Activated CD8-positive, alpha-beta T cell treated with anti-CD3 and anti-CD28 coated beads, Interleukin-2, amount 10 ng/mL, durations not matched to agents 7 days and 5 days (primary cell): Measurements from ENCODE around the gene ARHGAP18. TPM values are rescaled to one million over a fixed set of nuclear protein-coding genes. Genes with fewer than 3 reads are reported as not detected.

Experiments
- ATAC-seq: fragments of 150-1000 bp; cut with Tn5 transposase; one replicate; pipeline ENCODE4 v1.10.0; 2021; ENCODE audit warnings: moderate library complexity
- CTCF ChIA-PET: fragments of 350-600 bp; sonication (Branson Sonifier 250); formaldehyde crosslinking; loops from one replicate; lab custom pipeline; 2021; ENCODE audit warnings: antibody characterized with exemption; lab: Charles Lee
- POLR2A ChIA-PET: fragments of 350-600 bp; sonication (Branson Sonifier 250); formaldehyde crosslinking; loops from one replicate; lab custom pipeline; 2021; ENCODE audit warnings: antibody characterized with exemption; lab: Charles Lee
- DNase-seq: peaks from one replicate; pipeline ENCODE4 v3.0.0-alpha.2; 2020
- H3K27ac Mint-ChIP-seq: one replicate; pipeline ENCODE4 v1.8.0; 2021; ENCODE audit warnings: mild to moderate bottlenecking, mixed read lengths
- H3K27me3 Mint-ChIP-seq: one replicate; pipeline ENCODE4 v1.8.0; 2021; ENCODE audit warnings: low read depth, mixed read lengths
- H3K36me3 Mint-ChIP-seq: one replicate; pipeline ENCODE4 v1.8.0; 2021; ENCODE audit warnings: low read depth, mixed read lengths
- H3K4me1 Mint-ChIP-seq: one replicate; pipeline ENCODE4 v1.8.0; 2021; ENCODE audit warnings: low read depth, mixed read lengths
- H3K4me3 Mint-ChIP-seq: one replicate; pipeline ENCODE4 v1.8.0; 2021; ENCODE audit warnings: mild to moderate bottlenecking, mixed read lengths
- H3K9me3 Mint-ChIP-seq: one replicate; pipeline ENCODE4 v1.8.0; 2022; ENCODE audit warnings: mixed read lengths; ENCODE audit not compliant: insufficient read depth
- total RNA-seq, 2 experiments: library from RNA; stranded (reverse); gene quantifications; one replicate each; pipeline ENCODE4 v1.2.3, GENCODE V29; 2021

The ARHGAP18 gene
- total RNA-seq, 2 experiments from 2014 or later, result 11.9 to 12.1 TPM

DNA sequence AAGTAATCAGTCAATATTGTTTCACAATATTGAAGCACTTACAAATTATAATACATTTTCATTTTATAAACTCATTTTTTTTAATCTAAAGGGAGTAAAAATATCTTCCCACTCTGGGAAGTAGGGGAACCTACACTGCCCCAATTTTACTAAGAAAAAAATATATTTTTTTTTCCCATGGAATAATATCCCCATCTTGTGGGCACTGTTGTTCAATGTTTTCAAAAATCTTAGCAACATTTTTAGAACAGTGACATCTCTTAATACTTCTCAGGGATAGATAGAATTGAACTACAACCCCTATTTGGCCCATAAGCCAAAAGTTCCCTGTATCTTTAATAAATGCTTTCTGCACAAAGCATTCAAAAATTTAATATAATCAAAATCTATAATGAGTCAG, 42.9 kb downstream of the ARHGAP18 start:
- H3K27ac Mint-ChIP-seq, result no peak overlapping the region
- DNase-seq (no peak), ATAC-seq (no peak)
- ChIA-PET POLR2A (no interaction called here), CTCF (no interaction called here)
- no peaks in the 10 kb centered on the region for H3K27me3 Mint-ChIP-seq
- H3K36me3 Mint-ChIP-seq, result peaks cover 4% of the 10 kb centered on the region
- H3K4me1 Mint-ChIP-seq, result peaks cover 24% of the 10 kb centered on the region
- no peak overlapping the region for H3K4me3 Mint-ChIP-seq
- no peaks in the 10 kb centered on the region for H3K9me3 Mint-ChIP-seq

DNA sequence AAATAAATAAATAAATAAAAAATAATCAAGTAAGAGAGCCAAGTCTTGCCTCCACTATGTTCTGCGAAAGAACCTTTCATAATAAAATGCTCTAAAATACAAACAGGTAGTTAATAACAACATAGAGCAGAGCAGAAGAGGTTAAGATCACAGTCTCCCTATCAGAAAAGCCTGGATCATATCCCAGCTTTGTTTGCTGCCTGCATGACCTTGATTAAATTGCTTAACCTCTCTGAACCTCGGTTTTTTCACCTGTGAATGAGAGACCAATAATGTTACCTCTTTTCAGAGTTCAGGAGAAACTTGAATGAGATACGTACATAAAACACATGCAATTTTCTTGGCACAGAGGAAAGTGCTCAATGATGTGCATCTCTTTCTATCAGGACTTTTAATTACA, 44.4 kb downstream of the ARHGAP18 start:
- ChIA-PET POLR2A (no interaction called here), CTCF (no interaction called here)
- H3K27ac Mint-ChIP-seq, result no peak overlapping the region

DNA sequence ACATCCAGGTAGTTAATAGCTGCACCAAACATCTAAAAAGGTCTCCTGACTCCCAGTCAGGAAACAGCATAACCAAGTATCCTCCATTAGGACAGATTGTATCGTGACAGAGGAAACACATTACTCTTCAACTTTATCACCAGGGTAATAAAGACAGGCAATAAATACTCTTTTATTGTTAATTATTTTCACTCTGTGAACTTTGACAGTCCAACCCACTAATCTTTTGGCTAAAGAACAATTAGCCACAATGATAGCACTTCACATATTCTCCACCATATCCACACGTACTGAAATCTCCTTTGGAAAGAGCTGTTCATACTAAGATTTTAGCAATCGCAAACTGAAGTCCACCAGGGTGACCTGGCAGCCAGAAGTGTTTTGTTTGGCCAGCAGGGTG, 46.4 kb downstream of the ARHGAP18 start:
- Mint-ChIP-seq H3K4me3 (no peak overlapping the region), H3K27me3 (no peaks in the 10 kb centered on the region), H3K27ac (no peak overlapping the region), H3K4me1 (peaks cover 23% of the 10 kb centered on the region), H3K36me3 (peaks cover 2% of the 10 kb centered on the region), H3K9me3 (no peaks in the 10 kb centered on the region)
- POLR2A ChIA-PET, result no interaction called here
- CTCF ChIA-PET, result interaction anchor here (1.0 to 2.5 kb wide), 3 partner anchors 8 to 67 kb away, joined by 3 to 8 read pairs (median 4); partner anchors contain the start of gene ARHGAP18
- ATAC-seq, result no peak
- no peak for DNase-seq

More for the DNA sequence above, 44.4 kb downstream of the ARHGAP18 start:
- Mint-ChIP-seq H3K4me1 (peaks cover 18% of the 10 kb centered on the region), H3K27me3 (no peaks in the 10 kb centered on the region), H3K36me3 (peaks cover 2% of the 10 kb centered on the region), H3K4me3 (no peak overlapping the region), H3K9me3 (no peaks in the 10 kb centered on the region)
- DNase-seq, result no peak
- no peak for ATAC-seq

DNA sequence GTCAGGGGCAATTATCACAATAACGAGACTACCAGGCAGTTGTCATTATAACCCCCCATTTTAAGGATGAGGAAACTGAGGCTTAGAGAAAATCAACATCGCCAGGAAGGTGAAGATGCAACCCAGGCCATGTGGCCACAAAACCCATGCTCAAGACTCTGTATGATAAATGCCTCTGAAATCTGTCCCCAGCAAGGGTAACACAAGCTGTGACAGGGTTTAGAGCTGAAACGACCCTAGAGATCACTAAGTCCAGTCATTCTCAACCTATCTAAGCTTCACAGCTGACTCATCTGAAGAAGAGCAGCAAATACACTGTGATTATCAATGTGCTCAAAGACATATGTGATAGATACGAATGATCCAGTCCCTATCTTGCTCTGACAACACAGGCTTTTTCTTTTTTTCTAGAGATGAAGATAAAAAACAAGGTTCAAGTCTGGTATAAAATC, 47.0 kb downstream of the ARHGAP18 start:
- Mint-ChIP-seq H3K4me3 (no peak overlapping the region), H3K27me3 (no peaks in the 10 kb centered on the region), H3K4me1 (peaks cover 23% of the 10 kb centered on the region), H3K27ac (no peak overlapping the region), H3K9me3 (no peaks in the 10 kb centered on the region), H3K36me3 (peaks cover 2% of the 10 kb centered on the region)
- CTCF ChIA-PET, result interaction anchor here (1.0 to 2.5 kb wide), 5 partner anchors 8 to 358 kb away, joined by 3 to 8 read pairs (median 4); partner anchors contain the start of gene ARHGAP18
- POLR2A ChIA-PET, result no interaction called here
- ATAC-seq (no peak), DNase-seq (no peak)

DNA sequence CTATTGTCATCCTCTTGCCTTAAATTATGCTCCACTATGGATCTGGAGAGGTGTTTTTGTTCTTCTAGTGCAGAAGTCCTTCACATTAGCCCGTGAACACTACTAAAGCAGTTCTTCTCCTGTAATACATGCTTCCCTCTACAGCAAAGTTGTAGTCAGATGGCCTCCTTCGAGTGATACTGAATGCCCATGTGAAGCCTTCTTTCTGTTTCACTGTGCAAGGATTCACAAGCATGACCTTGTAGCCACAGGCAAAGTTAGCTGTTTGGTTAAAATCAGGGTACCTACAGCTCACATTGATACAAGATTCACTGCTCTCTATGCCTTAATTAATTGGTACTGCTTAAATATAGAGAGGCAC, 47.6 kb downstream of the ARHGAP18 start:
- ChIA-PET CTCF (interaction anchor here (1.0 to 2.5 kb wide), 6 partner anchors 9 to 359 kb away, joined by 3 to 8 read pairs (median 5); partner anchors contain the start of gene ARHGAP18), POLR2A (no interaction called here)

GRCh38 chr6:129661536-129662405, 48.2 kb downstream of the ARHGAP18 start:
- H3K36me3 Mint-ChIP-seq, result peaks cover 2% of the 10 kb centered on the region

More for the DNA sequence above, 47.6 kb downstream of the ARHGAP18 start:
- Mint-ChIP-seq H3K27me3 (no peaks in the 10 kb centered on the region), H3K27ac (no peak overlapping the region), H3K36me3 (peaks cover 2% of the 10 kb centered on the region), H3K4me1 (peaks cover 23% of the 10 kb centered on the region), H3K9me3 (no peaks in the 10 kb centered on the region), H3K4me3 (no peak overlapping the region)
- DNase-seq (no peak), ATAC-seq (no peak)

DNA sequence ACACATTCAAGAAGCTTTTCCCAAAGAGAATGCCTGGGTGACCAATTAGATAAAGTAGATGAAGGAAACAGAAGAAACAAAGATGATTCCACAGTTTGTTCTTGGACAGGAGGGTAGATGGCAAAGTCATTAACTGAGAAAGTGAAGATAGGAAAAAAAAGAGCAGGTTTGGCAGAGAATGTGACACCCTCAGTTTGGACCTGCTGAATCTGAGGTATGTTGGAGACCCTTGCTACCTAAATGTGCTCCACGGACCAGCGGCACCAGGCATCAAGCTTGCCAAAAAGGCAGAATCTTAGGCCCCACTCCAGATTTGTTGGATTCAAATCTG, 49.7 kb downstream of the ARHGAP18 start:
- Mint-ChIP-seq H3K27ac (no peak overlapping the region), H3K36me3 (peaks cover 2% of the 10 kb centered on the region), H3K4me3 (no peak overlapping the region), H3K4me1 (peaks cover 18% of the 10 kb centered on the region), H3K9me3 (no peaks in the 10 kb centered on the region), H3K27me3 (no peaks in the 10 kb centered on the region)
- DNase-seq (no peak), ATAC-seq (no peak)
- ChIA-PET POLR2A (no interaction called here), CTCF (interaction anchor here (1.0 to 1.1 kb wide), 2 partner anchors 11 to 161 kb away, joined by 3 read pairs; no protein-coding TSS in a partner anchor)

More at GRCh38 chr6:129661536-129662405, 48.2 kb downstream of the ARHGAP18 start:
- ATAC-seq (no peak), DNase-seq (no peak)
- POLR2A ChIA-PET, result no interaction called here
- CTCF ChIA-PET, result interaction anchor here (1.0 to 2.5 kb wide), 5 partner anchors 10 to 359 kb away, joined by 3 to 8 read pairs (median 5); no protein-coding TSS in a partner anchor
- H3K27ac Mint-ChIP-seq, result no peak overlapping the region
- no peak overlapping the region for H3K4me3 Mint-ChIP-seq
- H3K4me1 Mint-ChIP-seq, result peaks cover 22% of the 10 kb centered on the region
- H3K27me3 Mint-ChIP-seq, result no peaks in the 10 kb centered on the region
- H3K9me3 Mint-ChIP-seq, result no peaks in the 10 kb centered on the region

DNA sequence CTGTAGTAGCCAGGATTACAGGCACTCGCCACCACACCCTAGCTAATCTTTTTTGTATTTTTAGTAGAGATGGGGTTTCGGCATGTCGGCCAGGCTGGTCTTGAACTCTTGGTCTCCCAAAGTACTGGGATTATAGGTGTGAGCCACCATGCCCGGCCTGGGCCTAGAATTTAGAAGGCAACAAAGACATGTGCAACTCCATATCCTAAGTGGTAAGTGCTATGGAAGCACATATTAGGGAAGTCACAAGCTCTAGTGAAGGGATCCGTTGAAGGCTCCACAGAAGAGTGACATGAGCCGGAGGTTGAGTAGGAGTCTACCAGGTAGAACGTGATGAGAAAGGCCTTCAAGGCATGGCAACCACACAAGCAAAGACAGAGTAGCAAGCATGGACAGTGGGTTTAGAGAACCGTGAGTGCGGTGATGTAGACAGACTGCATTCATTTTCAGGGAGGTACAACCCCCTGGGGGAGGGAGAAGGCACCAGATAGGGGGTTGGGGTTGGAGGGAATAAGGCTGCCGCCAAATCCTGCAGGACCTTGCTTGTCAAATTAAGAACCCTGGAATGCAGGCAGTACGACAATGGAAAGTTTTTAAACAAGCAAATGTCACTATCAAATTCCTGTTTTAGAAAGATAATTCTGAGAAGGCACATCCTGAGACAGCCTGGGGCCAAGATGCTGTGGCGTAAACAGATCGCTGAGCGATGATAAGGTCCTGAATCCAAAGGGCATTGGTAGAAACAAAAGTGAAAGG, 50.2 kb downstream of the ARHGAP18 start:
- Mint-ChIP-seq H3K27me3 (no peaks in the 10 kb centered on the region), H3K4me1 (peaks cover 18% of the 10 kb centered on the region), H3K4me3 (no peak overlapping the region), H3K27ac (no peak overlapping the region), H3K36me3 (peaks cover 2% of the 10 kb centered on the region), H3K9me3 (no peaks in the 10 kb centered on the region)
- DNase-seq (no peak), ATAC-seq (no peak)
- CTCF ChIA-PET, result interaction anchor here (1.0 to 1.1 kb wide), 3 partner anchors 12 to 160 kb away, joined by 3 to 4 read pairs (median 3); no protein-coding TSS in a partner anchor
- POLR2A ChIA-PET, result no interaction called here

DNA sequence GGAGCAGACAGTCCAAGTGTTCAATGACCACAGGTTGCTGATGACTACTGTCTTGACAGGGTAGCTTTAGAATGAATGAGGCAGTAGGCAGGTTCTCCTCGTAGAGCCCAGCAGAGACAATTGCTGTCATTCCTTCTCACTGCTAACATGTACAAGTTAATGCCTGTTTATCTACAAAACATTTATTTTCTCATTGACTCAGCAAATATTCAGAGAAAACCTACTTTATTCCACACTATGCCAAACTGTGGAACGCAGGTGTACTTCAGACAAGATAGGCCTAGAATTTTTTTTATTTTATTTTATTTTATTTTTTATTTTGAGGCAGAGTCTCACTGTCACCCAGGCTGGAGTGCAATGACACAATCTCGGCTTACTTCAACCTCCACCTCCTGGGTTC, 50.8 kb downstream of the ARHGAP18 start:
- DNase-seq, result no peak
- ChIA-PET CTCF (interaction anchor here (1.1 kb wide), 1 partner anchor 71 kb away, joined by 4 read pairs; no protein-coding TSS in a partner anchor), POLR2A (no interaction called here)
- peaks cover 18% of the 10 kb centered on the region for H3K4me1 Mint-ChIP-seq
- no peaks in the 10 kb centered on the region for H3K9me3 Mint-ChIP-seq
- H3K4me3 Mint-ChIP-seq, result no peak overlapping the region
- no peaks in the 10 kb centered on the region for H3K27me3 Mint-ChIP-seq
- no peaks in the 10 kb centered on the region for H3K36me3 Mint-ChIP-seq
- no peak overlapping the region for H3K27ac Mint-ChIP-seq
- ATAC-seq, result no peak

DNA sequence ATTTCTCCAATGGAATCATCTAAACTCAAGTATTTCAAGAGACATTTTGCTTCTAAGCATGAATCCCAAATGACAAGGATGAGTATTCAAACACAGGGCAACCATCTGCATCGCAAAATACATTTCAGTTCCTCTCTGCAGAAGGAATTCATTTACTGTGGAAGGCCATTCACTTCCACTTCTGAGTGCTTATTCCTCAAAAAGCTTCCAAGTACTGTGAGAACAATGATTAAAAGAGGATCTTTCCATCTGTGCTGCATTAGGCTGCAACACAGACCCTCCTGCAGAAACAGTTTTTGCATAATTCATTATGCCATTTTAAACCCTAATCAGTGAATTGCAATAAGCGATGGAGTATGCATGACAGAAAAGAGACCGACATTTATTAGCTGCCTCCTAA, 52.5 kb downstream of the ARHGAP18 start:
- Mint-ChIP-seq H3K4me3 (no peak overlapping the region), H3K4me1 (peaks cover 13% of the 10 kb centered on the region), H3K9me3 (no peaks in the 10 kb centered on the region), H3K27me3 (no peaks in the 10 kb centered on the region), H3K36me3 (no peaks in the 10 kb centered on the region), H3K27ac (no peak overlapping the region)
- CTCF ChIA-PET, result no interaction called here
- POLR2A ChIA-PET, result no interaction called here
- DNase-seq (no peak), ATAC-seq (no peak)

GRCh38 chr6:129655334-129655733, 54.6 kb downstream of the ARHGAP18 start:
- H3K4me1 Mint-ChIP-seq, result peaks cover 10% of the 10 kb centered on the region
- DNase-seq, result no peak
- no peak for ATAC-seq
- no peaks in the 10 kb centered on the region for H3K36me3 Mint-ChIP-seq
- no peaks in the 10 kb centered on the region for H3K27me3 Mint-ChIP-seq
- ChIA-PET CTCF (no interaction called here), POLR2A (no interaction called here)
- H3K4me3 Mint-ChIP-seq, result no peak overlapping the region
- no peak overlapping the region for H3K27ac Mint-ChIP-seq
- no peaks in the 10 kb centered on the region for H3K9me3 Mint-ChIP-seq
